ENCODE measurements around the gene CACNA1C. TPM values are rescaled to one million over a fixed set of nuclear protein-coding genes. Genes with fewer than 3 reads are reported as not detected.

The CACNA1C gene
- total RNA-seq, 1 experiment from 2014 or later, result 3.7 TPM

DNA sequence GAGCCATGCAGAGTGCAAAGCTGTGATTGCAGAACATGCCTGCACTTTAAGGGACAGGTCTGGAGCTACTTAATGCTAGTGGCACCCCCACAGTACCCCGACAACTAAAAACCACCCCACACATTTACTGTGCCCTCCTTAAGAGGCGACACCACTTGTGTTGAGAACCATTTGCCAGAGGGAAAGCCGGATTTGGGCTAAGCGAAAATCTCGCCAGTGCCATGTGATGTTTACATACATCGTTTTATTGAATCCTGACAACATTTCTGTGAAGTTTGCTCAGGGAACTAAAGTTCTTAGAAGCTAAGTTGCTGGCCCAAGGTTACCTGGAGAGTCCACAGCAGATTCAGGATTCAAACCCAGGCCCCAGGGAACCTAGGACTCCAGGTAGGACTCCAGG lies 623.0 kb downstream of the CACNA1C start:
- BruUV-seq (replicated peaks), result no TSS peak
- Histone ChIP-seq H3K9me3 (ENCODE audit: low read depth, low read length, poor library complexity, severe bottlenecking) (no peaks in the 10 kb centered on the region), H3K4me3 (ENCODE audit: low read depth, low read length, poor library complexity, severe bottlenecking) (no peak overlapping the region), H3K27ac (ENCODE audit: low read depth, low read length, poor library complexity, severe bottlenecking) (no peak overlapping the region), H3K27me3 (replicated peaks; ENCODE audit: insufficient read depth, low read depth, low read length, poor library complexity) (no peaks in the 10 kb centered on the region), H3K4me1 (ENCODE audit: insufficient read depth, low read length, poor library complexity, severe bottlenecking) (no peaks in the 10 kb centered on the region), H3K36me3 (ENCODE audit: insufficient read depth, low read length, poor library complexity, severe bottlenecking) (no peaks in the 10 kb centered on the region)
- ChIA-PET POLR2A (ENCODE audit: low non-redundant PET) (no interaction called here), CTCF (no interaction called here)
- DNase-seq (ENCODE audit: low spot score), result no peak
- intact Hi-C loops (cut with micrococcal nuclease; ENCODE audit: unreplicated experiment), result no loop called here
- TF ChIP-seq, protein P1, sequence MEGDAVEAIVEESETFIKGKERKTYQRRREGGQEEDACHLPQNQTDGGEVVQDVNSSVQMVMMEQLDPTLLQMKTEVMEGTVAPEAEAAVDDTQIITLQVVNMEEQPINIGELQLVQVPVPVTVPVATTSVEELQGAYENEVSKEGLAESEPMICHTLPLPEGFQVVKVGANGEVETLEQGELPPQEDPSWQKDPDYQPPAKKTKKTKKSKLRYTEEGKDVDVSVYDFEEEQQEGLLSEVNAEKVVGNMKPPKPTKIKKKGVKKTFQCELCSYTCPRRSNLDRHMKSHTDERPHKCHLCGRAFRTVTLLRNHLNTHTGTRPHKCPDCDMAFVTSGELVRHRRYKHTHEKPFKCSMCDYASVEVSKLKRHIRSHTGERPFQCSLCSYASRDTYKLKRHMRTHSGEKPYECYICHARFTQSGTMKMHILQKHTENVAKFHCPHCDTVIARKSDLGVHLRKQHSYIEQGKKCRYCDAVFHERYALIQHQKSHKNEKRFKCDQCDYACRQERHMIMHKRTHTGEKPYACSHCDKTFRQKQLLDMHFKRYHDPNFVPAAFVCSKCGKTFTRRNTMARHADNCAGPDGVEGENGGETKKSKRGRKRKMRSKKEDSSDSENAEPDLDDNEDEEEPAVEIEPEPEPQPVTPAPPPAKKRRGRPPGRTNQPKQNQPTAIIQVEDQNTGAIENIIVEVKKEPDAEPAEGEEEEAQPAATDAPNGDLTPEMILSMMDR (conservative IDR thresholded peaks at IDR 0.05; ENCODE audit: low read depth, low read length), result no peak
- no peak for TF ChIP-seq EZH2 (IDR thresholded peaks at IDR 0.05; ENCODE audit: borderline replicate concordance, low read depth, low read length, poor library complexity, severe bottlenecking)

DNA sequence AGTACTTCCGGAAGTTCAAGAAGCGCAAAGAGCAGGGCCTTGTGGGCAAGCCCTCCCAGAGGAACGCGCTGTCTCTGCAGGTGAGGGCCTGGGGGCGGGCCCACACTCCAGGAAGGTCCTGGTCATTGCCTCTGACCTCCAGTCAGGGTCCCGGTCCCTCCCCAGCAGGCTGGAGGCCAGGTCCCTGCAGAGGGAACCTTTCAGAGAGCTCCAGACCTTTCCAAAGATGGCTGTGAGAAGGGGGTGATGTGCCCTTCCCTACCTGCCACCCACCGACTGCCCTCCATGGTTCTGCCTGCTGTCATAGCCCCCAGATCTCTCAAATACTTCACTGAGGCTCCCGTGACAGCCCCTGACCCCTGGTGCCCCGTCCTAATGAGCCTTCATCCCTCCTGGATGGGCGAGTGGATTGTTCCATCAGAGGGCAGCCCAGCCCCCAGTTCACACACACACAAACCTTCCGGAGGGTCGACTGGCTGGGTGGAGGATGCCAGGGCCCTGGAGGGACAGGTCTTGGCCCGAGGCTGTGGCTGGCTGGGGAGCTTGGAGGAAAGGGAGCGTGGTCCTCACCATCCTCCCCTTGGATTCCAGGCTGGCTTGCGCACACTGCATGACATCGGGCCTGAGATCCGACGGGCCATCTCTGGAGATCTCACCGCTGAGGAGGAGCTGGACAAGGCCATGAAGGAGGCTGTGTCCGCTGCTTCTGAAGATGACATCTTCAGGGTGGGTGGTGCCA lies 624.5 kb downstream of the CACNA1C start:
- Histone ChIP-seq H3K4me1 (ENCODE audit: insufficient read depth, low read length, poor library complexity, severe bottlenecking) (no peaks in the 10 kb centered on the region), H3K27ac (ENCODE audit: low read depth, low read length, poor library complexity, severe bottlenecking) (no peak overlapping the region), H3K4me3 (ENCODE audit: low read depth, low read length, poor library complexity, severe bottlenecking) (no peak overlapping the region), H3K9me3 (ENCODE audit: low read depth, low read length, poor library complexity, severe bottlenecking) (no peaks in the 10 kb centered on the region), H3K36me3 (ENCODE audit: insufficient read depth, low read length, poor library complexity, severe bottlenecking) (no peaks in the 10 kb centered on the region), H3K27me3 (replicated peaks; ENCODE audit: insufficient read depth, low read depth, low read length, poor library complexity) (no peaks in the 10 kb centered on the region)
- TF ChIP-seq, protein P1 (conservative IDR thresholded peaks at IDR 0.05; ENCODE audit: low read depth, low read length), result no peak
- no peak for TF ChIP-seq EZH2 (IDR thresholded peaks at IDR 0.05; ENCODE audit: borderline replicate concordance, low read depth, low read length, poor library complexity, severe bottlenecking)
- BruUV-seq (replicated peaks), result no TSS peak
- POLR2A ChIA-PET (ENCODE audit: low non-redundant PET), result no interaction called here
- no peak for DNase-seq (ENCODE audit: low spot score)
- CTCF ChIA-PET, result no interaction called here
- intact Hi-C loops (cut with micrococcal nuclease; ENCODE audit: unreplicated experiment), result no loop called here

DNA sequence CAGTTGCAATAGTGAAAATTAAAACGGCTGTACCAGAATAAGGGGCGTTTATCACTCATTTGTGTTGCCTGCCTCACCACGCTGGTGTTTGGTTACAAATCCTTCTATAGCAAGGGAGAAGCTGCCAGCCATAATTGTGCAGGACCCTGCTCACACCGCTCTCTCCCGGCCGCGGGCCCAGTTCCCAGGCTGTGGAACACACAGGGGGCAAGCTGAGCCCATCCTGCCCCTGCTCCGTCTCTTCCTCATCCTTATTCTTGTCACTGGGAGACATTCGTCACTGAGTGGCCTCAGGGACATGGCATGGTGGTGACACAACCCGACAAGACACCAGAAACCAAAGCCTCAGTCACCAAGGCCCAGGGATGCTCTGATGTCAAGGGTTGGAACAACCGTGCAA lies 625.6 kb downstream of the CACNA1C start:
- Histone ChIP-seq H3K27me3 (replicated peaks; ENCODE audit: insufficient read depth, low read depth, low read length, poor library complexity) (no peaks in the 10 kb centered on the region), H3K27ac (ENCODE audit: low read depth, low read length, poor library complexity, severe bottlenecking) (no peak overlapping the region), H3K4me3 (ENCODE audit: low read depth, low read length, poor library complexity, severe bottlenecking) (no peak overlapping the region), H3K4me1 (ENCODE audit: insufficient read depth, low read length, poor library complexity, severe bottlenecking) (no peaks in the 10 kb centered on the region), H3K9me3 (ENCODE audit: low read depth, low read length, poor library complexity, severe bottlenecking) (no peaks in the 10 kb centered on the region), H3K36me3 (ENCODE audit: insufficient read depth, low read length, poor library complexity, severe bottlenecking) (no peaks in the 10 kb centered on the region)
- no TSS peak for BruUV-seq (replicated peaks)
- intact Hi-C loops (cut with micrococcal nuclease; ENCODE audit: unreplicated experiment), result no loop called here
- DNase-seq (ENCODE audit: low spot score), result no peak
- ChIA-PET POLR2A (ENCODE audit: low non-redundant PET) (no interaction called here), CTCF (no interaction called here)
- TF ChIP-seq EZH2 (IDR thresholded peaks at IDR 0.05; ENCODE audit: borderline replicate concordance, low read depth, low read length, poor library complexity, severe bottlenecking), result no peak
- TF ChIP-seq, protein P1 (conservative IDR thresholded peaks at IDR 0.05; ENCODE audit: low read depth, low read length), result no peak

Measured in A673 (cell line).